DOHH2 (cell line): Measurements from ENCODE around the gene EPB41L4B.

Experiments
- EZH2phosphoT487 ChIP-seq: fragments of 200-600 bp; sonication (generic); IDR thresholded peaks from 2 replicates; pipeline ENCODE4 v1.6.1; 2017; ENCODE audit warnings: borderline replicate concordance, mild to moderate bottlenecking, antibody characterized with exemption, low read length, moderate library complexity, mixed read lengths
- TF ChIP-seq, protein P1 (sequence below): fragments of 200-600 bp; sonication (generic); IDR thresholded peaks from one replicate; pipeline ENCODE4 v1.5.1; 2014; ENCODE audit warnings: antibody characterized with exemption, mild to moderate bottlenecking, low read depth, low read length; ENCODE audit not compliant: poor library complexity, severe bottlenecking

DNA sequence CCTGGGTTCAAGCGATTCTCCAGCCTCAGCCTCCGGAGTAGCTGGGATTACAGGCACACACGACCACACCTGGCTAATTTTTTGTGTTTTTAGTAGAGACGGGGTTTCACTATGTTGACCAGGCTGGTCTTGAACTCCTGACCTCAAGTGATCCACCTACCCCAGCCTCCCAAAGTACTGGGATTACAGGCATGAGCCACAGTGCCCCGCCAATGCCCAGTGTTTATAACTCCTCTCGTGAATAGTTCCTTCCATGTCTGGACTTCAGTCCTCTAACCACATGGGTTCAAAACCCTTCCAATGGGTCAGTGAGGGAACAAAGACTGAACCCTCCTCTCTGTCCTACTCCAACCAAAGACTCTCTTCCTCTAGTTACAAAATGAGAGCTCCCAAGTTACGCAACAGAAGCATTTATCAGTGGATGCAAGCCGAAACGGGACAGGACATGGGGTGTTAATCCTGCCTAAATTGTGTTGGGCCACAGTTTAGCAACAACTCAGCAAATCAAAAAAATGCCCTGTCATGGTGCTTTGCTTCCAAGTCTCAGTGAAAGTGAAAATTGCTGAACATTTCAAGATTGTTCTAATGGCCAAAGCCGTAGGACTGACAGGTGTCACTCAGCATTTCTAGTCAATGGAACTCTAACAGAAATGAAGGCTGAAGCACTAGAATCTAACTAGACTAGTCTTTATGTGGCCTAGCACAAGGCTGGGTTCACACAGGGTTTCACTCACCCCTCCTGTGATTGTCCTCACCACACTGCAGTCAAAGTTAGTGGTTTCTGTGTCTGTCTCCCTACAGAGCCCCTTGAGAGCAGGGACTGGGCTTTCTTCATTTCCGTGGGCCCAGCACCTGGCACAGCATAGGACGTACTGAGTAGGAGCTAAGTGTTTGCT lies 197.9 kb downstream of the EPB41L4B start:
- TF ChIP-seq, protein P1, sequence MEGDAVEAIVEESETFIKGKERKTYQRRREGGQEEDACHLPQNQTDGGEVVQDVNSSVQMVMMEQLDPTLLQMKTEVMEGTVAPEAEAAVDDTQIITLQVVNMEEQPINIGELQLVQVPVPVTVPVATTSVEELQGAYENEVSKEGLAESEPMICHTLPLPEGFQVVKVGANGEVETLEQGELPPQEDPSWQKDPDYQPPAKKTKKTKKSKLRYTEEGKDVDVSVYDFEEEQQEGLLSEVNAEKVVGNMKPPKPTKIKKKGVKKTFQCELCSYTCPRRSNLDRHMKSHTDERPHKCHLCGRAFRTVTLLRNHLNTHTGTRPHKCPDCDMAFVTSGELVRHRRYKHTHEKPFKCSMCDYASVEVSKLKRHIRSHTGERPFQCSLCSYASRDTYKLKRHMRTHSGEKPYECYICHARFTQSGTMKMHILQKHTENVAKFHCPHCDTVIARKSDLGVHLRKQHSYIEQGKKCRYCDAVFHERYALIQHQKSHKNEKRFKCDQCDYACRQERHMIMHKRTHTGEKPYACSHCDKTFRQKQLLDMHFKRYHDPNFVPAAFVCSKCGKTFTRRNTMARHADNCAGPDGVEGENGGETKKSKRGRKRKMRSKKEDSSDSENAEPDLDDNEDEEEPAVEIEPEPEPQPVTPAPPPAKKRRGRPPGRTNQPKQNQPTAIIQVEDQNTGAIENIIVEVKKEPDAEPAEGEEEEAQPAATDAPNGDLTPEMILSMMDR, result no peak
- no peak for TF ChIP-seq EZH2phosphoT487
